Heart left ventricle (tissue), 13 donors: ENCODE data around the gene ETV6.

Experiments
- CTCF ChIP-seq, 12 donors: fragments of 200-600 bp; sonication (generic) in 4 of 12; IDR thresholded peaks; one replicate each; pipeline versions ENCODE4 v1.5.0 to v1.8.0; 2018 to 2022; ENCODE audit warnings: antibody characterized with exemption in 12 of 12, mild to moderate bottlenecking in 5 of 12
- POLR2A ChIP-seq, 2 donors: fragments of 450-650 bp; IDR thresholded peaks; one replicate each; pipeline ENCODE4 v1.6.1; 2017; ENCODE audit warnings: antibody characterized with exemption in 2 of 2, mild to moderate bottlenecking in 2 of 2, moderate library complexity in 2 of 2
- donor health status: ischemic (EF 13 %, LVEDD 7.1; RV severe dilation, severe dysfunction).
- donor health status: DM: no; HTN: yes; CAD: no.
- donor health status: DM: no; HTN: no; CAD: no.
- donor health status: ischemic (EF 25% LVEDD 6.9; RV normal size, moderate dysfunction).
- donor health status: ischemic (EF 25% LVEDD 5.7; RV mildly dilated, moderate dysfunction).
- donor health status: ischemic (EF 35%, LVEDD 5.7; RV mildly dilated, moderate dysfunction).
- donor health status: nonischemic (EF 11% LVEDD 7.7; RV severe dilation, severe dysfunction).
- donor health status: DM: yes; HTN: yes; CAD: no.
- donor health status: PGD.
- donor health status: ischemic (EF 29% LVEDD 5.4; RV normal size, mild dysfunction).
- donor health status: nonischemic (EF 23%, LVEDD 6.1; RV moderate dilation, normal function).

- TF ChIP-seq POLR2A (IDR thresholded peaks at IDR 0.05) = no peak
- no peak for TF ChIP-seq CTCF (IDR thresholded peaks at IDR 0.05)
These were observed 13.7 kb downstream of the ETV6 start for GRCh38 chr12:11663130-11663529.
